H1 (cell line): ENCODE data around the gene DRAM1. TPM values are rescaled to one million over a fixed set of nuclear protein-coding genes. Genes with fewer than 3 reads are reported as not detected.

Source experiments
- CTCF ChIA-PET: fragments of 300-600 bp; sonication (Branson Sonifier 250); formaldehyde crosslinking; loops from one replicate; lab custom pipeline; 2021; ENCODE audit not compliant: partially characterized antibody; lab: Charles Lee
- POLR2A ChIA-PET: fragments of 300-600 bp; sonication (Branson Sonifier 250); formaldehyde crosslinking; loops from one replicate; lab custom pipeline; 2021; ENCODE audit warnings: inconsistent platforms; ENCODE audit not compliant: partially characterized antibody; lab: Charles Lee
- DNase-seq, 2 experiments: peaks; one replicate each; pipeline versions ENCODE4 v3.0.0 to v3.0.0-alpha.2; 2010 to 2022; ENCODE audit warnings: low spot score in 2 of 2, low read depth in 1 of 2, mixed read lengths in 1 of 2
- FAIRE-seq: peaks from 2 replicates; lab custom pipeline; 2011; peaks lifted over from hg19 to GRCh38; lab: Jason Lieb, UNC
- H2AFZ ChIP-seq: 2 replicates; pipeline ENCODE4 v1.8.1; 2012; ENCODE audit warnings: low read length, inconsistent platforms
- H2AK5ac ChIP-seq: 2 replicates; pipeline ENCODE4 v1.6.1; 2013; ENCODE audit warnings: low read depth, low read length
- H2BK120ac ChIP-seq: replicated peaks from 2 replicates; pipeline ENCODE3; 2013; ENCODE audit warnings: low read depth, low read length, inconsistent platforms
- H2BK12ac ChIP-seq: 2 replicates; pipeline ENCODE4 v1.6.1; 2013; ENCODE audit warnings: low read depth, low read length
- H2BK15ac ChIP-seq: 2 replicates; pipeline ENCODE4 v1.6.1; 2013; ENCODE audit warnings: low read length
- H2BK20ac ChIP-seq: 2 replicates; pipeline ENCODE4 v1.6.1; 2013; ENCODE audit warnings: low read length
- H2BK5ac ChIP-seq: 2 replicates; pipeline ENCODE4 v1.6.1; 2013; ENCODE audit warnings: low read depth, low read length
- H3K14ac ChIP-seq: 2 replicates; pipeline ENCODE4 v1.6.1; 2013; ENCODE audit warnings: inconsistent platforms; ENCODE audit not compliant: insufficient read length
- H3K18ac ChIP-seq: 2 replicates; pipeline ENCODE4 v1.6.1; 2013; ENCODE audit warnings: low read length; ENCODE audit errors: extremely low read depth
- H3K23ac ChIP-seq: 2 replicates; pipeline ENCODE4 v1.6.1; 2013; ENCODE audit warnings: inconsistent platforms; ENCODE audit not compliant: insufficient read length
- H3K23me2 ChIP-seq: 2 replicates; pipeline ENCODE4 v1.6.1; 2013; ENCODE audit warnings: low read depth, low read length
- H3K27ac ChIP-seq: 2 replicates; pipeline ENCODE4 v1.6.1; 2011; ENCODE audit warnings: low read depth, low read length, inconsistent platforms
- H3K27me3 ChIP-seq, 4 experiments: replicated peaks in 1 of 4; 1 replicate in 1 of 4; 2 replicates in 3 of 4; pipeline versions ENCODE4 v1.6.1 to v1.8.1; 2011 to 2013; ENCODE audit warnings: low read length in 3 of 4, mild to moderate bottlenecking in 3 of 4, inconsistent platforms in 2 of 4, mixed read lengths in 2 of 4, moderate library complexity in 1 of 4; ENCODE audit not compliant: control insufficient read depth in 3 of 4, insufficient read depth in 3 of 4; ENCODE audit errors: extremely low read depth in 1 of 4
- H3K36me3 ChIP-seq, 4 experiments: 2 replicates each; pipeline versions ENCODE4 v1.6.1 to v1.8.1; 2011 to 2013; ENCODE audit warnings: mild to moderate bottlenecking in 4 of 4, low read length in 3 of 4, moderate library complexity in 2 of 4, control low read depth in 1 of 4, inconsistent platforms in 1 of 4; ENCODE audit not compliant: insufficient read depth in 4 of 4, control insufficient read depth in 2 of 4
- H3K4ac ChIP-seq: replicated peaks from 2 replicates; pipeline ENCODE3; 2013; ENCODE audit warnings: low read length, low read depth, mixed read lengths, inconsistent platforms; ENCODE audit not compliant: insufficient read length
- H3K4me1 ChIP-seq, 4 experiments: replicated peaks in 1 of 4; 1 replicate in 1 of 4; 2 replicates in 3 of 4; pipeline versions ENCODE4 v1.6.1 to v1.8.1; 2011 to 2013; ENCODE audit warnings: low read length in 3 of 4, inconsistent platforms in 2 of 4, mixed read lengths in 1 of 4; ENCODE audit not compliant: insufficient read depth in 4 of 4, control insufficient read depth in 3 of 4
- H3K4me2 ChIP-seq, 2 experiments: 2 replicates each; pipeline versions ENCODE4 v1.6.1 to v1.8.1; 2011 to 2013; ENCODE audit warnings: low read depth in 2 of 2, low read length in 2 of 2, control low read depth in 1 of 2, inconsistent platforms in 1 of 2, mild to moderate bottlenecking in 1 of 2; ENCODE audit not compliant: insufficient read depth in 1 of 2
- H3K4me3 ChIP-seq, 4 experiments: fragments of 200-600, 300-600 bp in 1 of 4; sonication (generic), shearing (Covaris generic), sonication (Bioruptor Twin) in 1 of 4; 2 replicates each; pipeline versions ENCODE4 v1.5.1 to v1.8.1; 2011 to 2016; ENCODE audit warnings: low read length in 4 of 4, low read depth in 3 of 4, control low read depth in 2 of 4, inconsistent platforms in 2 of 4, mild to moderate bottlenecking in 2 of 4, mixed read lengths in 1 of 4, moderate library complexity in 1 of 4; ENCODE audit not compliant: insufficient read depth in 2 of 4; ENCODE audit errors: extremely low read depth in 1 of 4
- H3K56ac ChIP-seq: replicated peaks from 2 replicates; pipeline ENCODE3; 2013; ENCODE audit warnings: low read depth, mild to moderate bottlenecking, mixed read lengths, low read length, inconsistent platforms; ENCODE audit not compliant: insufficient read length
- H3K79me1 ChIP-seq: 2 replicates; pipeline ENCODE4 v1.6.1; 2013; ENCODE audit warnings: low read depth, low read length, control low read depth
- H3K79me2 ChIP-seq, 2 experiments: 2 replicates each; pipeline versions ENCODE4 v1.6.1 to v1.8.1; 2012 to 2013; ENCODE audit warnings: low read length in 2 of 2, mild to moderate bottlenecking in 2 of 2, inconsistent platforms in 1 of 2; ENCODE audit not compliant: insufficient read depth in 2 of 2, control insufficient read depth in 1 of 2
- H3K9ac ChIP-seq, 4 experiments: replicated peaks in 1 of 4; 1 replicate in 1 of 4; 2 replicates in 3 of 4; pipeline versions ENCODE4 v1.6.1 to v1.8.1; 2011 to 2013; ENCODE audit warnings: low read depth in 3 of 4, low read length in 3 of 4, control low read depth in 2 of 4, mild to moderate bottlenecking in 2 of 4, moderate library complexity in 2 of 4, inconsistent platforms in 1 of 4; ENCODE audit errors: extremely low read depth in 1 of 4
- H3K9me3 ChIP-seq, 2 experiments: 2 replicates each; pipeline versions ENCODE4 v1.6.1 to v1.8.1; 2012 to 2013; ENCODE audit warnings: mild to moderate bottlenecking in 2 of 2, moderate library complexity in 2 of 2, control low read depth in 1 of 2, inconsistent platforms in 1 of 2, low read depth in 1 of 2, low read length in 1 of 2, mixed read lengths in 1 of 2; ENCODE audit not compliant: insufficient read depth in 2 of 2
- H4K20me1 ChIP-seq, 2 experiments: replicated peaks in 1 of 2; 2 replicates each; pipeline versions ENCODE3 to v1.8.1; 2011 to 2013; ENCODE audit warnings: inconsistent platforms in 2 of 2, low read length in 2 of 2, mild to moderate bottlenecking in 1 of 2; ENCODE audit not compliant: insufficient read depth in 2 of 2, control insufficient read depth in 1 of 2
- H4K5ac ChIP-seq: 2 replicates; pipeline ENCODE4 v1.6.1; 2013; ENCODE audit warnings: low read length, low read depth, mixed read lengths, inconsistent platforms; ENCODE audit not compliant: insufficient read length
- H4K8ac ChIP-seq: 2 replicates; pipeline ENCODE4 v1.8.0; 2013; ENCODE audit warnings: mild to moderate bottlenecking, moderate library complexity, low read length, inconsistent platforms; ENCODE audit not compliant: insufficient read depth; ENCODE audit errors: extremely low read depth
- H4K91ac ChIP-seq: replicated peaks from 2 replicates; pipeline ENCODE3; 2013; ENCODE audit warnings: low read length, mixed read lengths, inconsistent platforms; ENCODE audit not compliant: insufficient read length
- CBX8 ChIP-seq: fragments of 300-800, 300-1000 bp; sonication (generic); IDR thresholded peaks from 2 replicates; pipeline ENCODE4 v1.7.1; 2016; ENCODE audit warnings: low read depth, low read length, borderline replicate concordance
- JUN ChIP-seq: IDR thresholded peaks from 2 replicates; pipeline ENCODE4 v1.6.1; 2011; ENCODE audit warnings: low read depth, mild to moderate bottlenecking, improper control_type of control experiment, low read length
- KDM5A ChIP-seq: fragments of 200-600 bp; IDR thresholded peaks from 2 replicates; pipeline ENCODE4 v1.7.1; 2012; ENCODE audit warnings: mild to moderate bottlenecking, low read length, inconsistent platforms, mixed read lengths
- NANOG ChIP-seq: IDR thresholded peaks from 2 replicates; pipeline ENCODE4 v1.6.1; 2011; ENCODE audit warnings: low read length, low read depth, mild to moderate bottlenecking, inconsistent platforms; ENCODE audit not compliant: insufficient read depth, poor library complexity, severe bottlenecking
- PHF8 ChIP-seq: fragments of 200-600 bp; sonication (generic); conservative IDR thresholded peaks from 2 replicates; pipeline ENCODE4 v1.7.1; 2012; ENCODE audit warnings: low read depth, mild to moderate bottlenecking, inconsistent platforms, low read length, moderate library complexity
- RNF2 ChIP-seq: fragments of 200-900, 300-1000 bp; sonication (generic); IDR thresholded peaks from 2 replicates; pipeline ENCODE4 v1.7.1; 2016; ENCODE audit warnings: borderline replicate concordance, low read depth, mild to moderate bottlenecking, antibody characterized with exemption, low read length; ENCODE audit not compliant: poor library complexity, severe bottlenecking; ENCODE audit errors: missing control alignments
- SIN3A ChIP-seq, 2 experiments: IDR thresholded peaks in 1 of 2; conservative IDR thresholded peaks in 1 of 2; 2 replicates each; pipeline ENCODE4 v1.6.1; 2011 to 2012; ENCODE audit warnings: low read length in 2 of 2, improper control_type of control experiment in 1 of 2, low read depth in 1 of 2, mild to moderate bottlenecking in 1 of 2
- SIX5 ChIP-seq: IDR thresholded peaks from 2 replicates; pipeline ENCODE4 v1.6.1; 2011; ENCODE audit warnings: mild to moderate bottlenecking, low read depth, low read length
- SUZ12 ChIP-seq: fragments of 200-600 bp; sonication (generic); IDR thresholded peaks from 2 replicates; pipeline ENCODE4 v1.6.1; 2012; ENCODE audit warnings: mild to moderate bottlenecking, inconsistent platforms, low read length, moderate library complexity, mixed read lengths
- TAF1 ChIP-seq: IDR thresholded peaks from 2 replicates; pipeline ENCODE4 v1.6.1; 2011; ENCODE audit warnings: mild to moderate bottlenecking, low read depth, low read length
- WGBS, 2 experiments: shearing (Covaris generic) in 1 of 2; methylation state at CpG; one replicate each; pipeline versions ENCODE4 v1.1.6 to v1.1.7; 2013 to 2015; ENCODE audit warnings: low lambda C conversion rate in 2 of 2, mixed read lengths in 2 of 2, inconsistent platforms in 1 of 2, low coverage in 1 of 2, missing lambda C conversion rate in 1 of 2; ENCODE audit not compliant: insufficient replicate concordance in 2 of 2, insufficient coverage in 1 of 2, insufficient read length in 1 of 2; ENCODE audit errors: extremely low coverage in 1 of 2, missing lambda C conversion rate in 1 of 2; 5-methylcytosine and 5-hydroxymethylcytosine counted together
- polyA plus RNA-seq, 7 experiments: library from polyadenylated mRNA; depleted of rRNA in 3 of 7; stranded (reverse) in 5 of 7; unstranded in 2 of 7; fragments of >200 nt in 5 of 7; fragments of 200-250 nt in 2 of 7; gene quantifications; 1 replicate in 5 of 7; 2 replicates in 1 of 7; 4 replicates in 1 of 7; pipeline versions ENCODE4 v1.2.1 to v1.2.3, GENCODE V29; 2011 to 2013; ENCODE audit warnings: missing spikeins in 2 of 7, mixed read lengths in 2 of 7
- total RNA-seq: library from RNA; stranded (reverse); fragmentation: NEBNext Ultra II Directional; extraction: Animal tissue kit (Norgen Biotek cat#: 25700); gene quantifications from 2 replicates; pipeline ENCODE4 v1.2.1, GENCODE V29; 2021

DRAM1 gene
- total and polyA plus RNA-seq, 2 of the 8 experiments (the other 6 are each of a cell fraction or from before 2014, with no cell fraction given) = 4.6 to 6.2 TPM

- CTCF ChIA-PET = interaction anchor here (0.6 kb wide), 2 partner anchors 723 to 1088 kb away, joined by 3 read pairs; no protein-coding TSS in a partner anchor
- FAIRE-seq = no peak
- H3K79me2 ChIP-seq = no peaks in the 10 kb centered on the region
- TF ChIP-seq NANOG (no peak), SIX5 (no peak), PHF8 (no peak), CBX8 (no peak), SUZ12 (no peak), RNF2 (no peak), TAF1 (no peak), KDM5A (no peak), SIN3A (conservative IDR thresholded peaks at IDR 0.05 in 1 of 2, IDR thresholded peaks at IDR 0.05 in 1 of 2; ENCODE audit: low read depth in 1 of 2, low read length in 2 of 2) (no peak), JUN (no peak)
Observed at GRCh38 chr12:101889211-101889752, 11.9 kb downstream of the DRAM1 start.

More at GRCh38 chr12:101889211-101889752, 11.9 kb downstream of the DRAM1 start:
- H3K4me3 ChIP-seq = no peak overlapping the region
- no peak overlapping the region for H2AK5ac ChIP-seq
- H4K8ac ChIP-seq = no peak overlapping the region
- DNase-seq = no peak
- H3K79me1 ChIP-seq = no peaks in the 10 kb centered on the region
- no peaks in the 10 kb centered on the region for H3K9me3 ChIP-seq
- POLR2A ChIA-PET = interaction anchor here (1.5 kb wide), 1 partner anchor 231 kb away, joined by 3 read pairs; the partner anchor contains the start of genes NUP37 and PARPBP
- no peak overlapping the region for H2BK120ac ChIP-seq
- no peaks in the 10 kb centered on the region for H3K27me3 ChIP-seq
- H2BK12ac ChIP-seq = no peak overlapping the region
- no peak overlapping the region for H2BK5ac ChIP-seq
- H3K23ac ChIP-seq = no peak overlapping the region
- no peak overlapping the region for H3K4me2 ChIP-seq
- H3K23me2 ChIP-seq = no peaks in the 10 kb centered on the region
- no peak overlapping the region for H3K18ac ChIP-seq
- no peak overlapping the region for H2BK15ac ChIP-seq
- H3K36me3 ChIP-seq = no peaks in the 10 kb centered on the region
- H3K4me1 ChIP-seq = peaks cover 0 to 4% (median 0%) of the 10 kb centered on the region in 4 experiments; a peak in 2 of 7 replicates
- no peak overlapping the region for H3K14ac ChIP-seq
- H4K91ac ChIP-seq = no peak overlapping the region
- no peak overlapping the region for H2AFZ ChIP-seq
- no peak overlapping the region for H3K9ac ChIP-seq
- no peak overlapping the region for H3K27ac ChIP-seq
- H4K5ac ChIP-seq = no peak overlapping the region
- WGBS, 2 experiments = 80 to 100% methylated on average over 1 to 3 of the region's 6 CpGs
- no peak overlapping the region for H3K56ac ChIP-seq
- no peak overlapping the region for H2BK20ac ChIP-seq
- H3K4ac ChIP-seq = no peak overlapping the region
- H4K20me1 ChIP-seq = no peaks in the 10 kb centered on the region
